ENCODE results near the gene GRAP2.
"Not testable (repeated sequence)": the region's sequence is repeated elsewhere in the genome, so short reads cannot be mapped to it uniquely, and the experiment has no call there.

The GRAP2 gene

DNA sequence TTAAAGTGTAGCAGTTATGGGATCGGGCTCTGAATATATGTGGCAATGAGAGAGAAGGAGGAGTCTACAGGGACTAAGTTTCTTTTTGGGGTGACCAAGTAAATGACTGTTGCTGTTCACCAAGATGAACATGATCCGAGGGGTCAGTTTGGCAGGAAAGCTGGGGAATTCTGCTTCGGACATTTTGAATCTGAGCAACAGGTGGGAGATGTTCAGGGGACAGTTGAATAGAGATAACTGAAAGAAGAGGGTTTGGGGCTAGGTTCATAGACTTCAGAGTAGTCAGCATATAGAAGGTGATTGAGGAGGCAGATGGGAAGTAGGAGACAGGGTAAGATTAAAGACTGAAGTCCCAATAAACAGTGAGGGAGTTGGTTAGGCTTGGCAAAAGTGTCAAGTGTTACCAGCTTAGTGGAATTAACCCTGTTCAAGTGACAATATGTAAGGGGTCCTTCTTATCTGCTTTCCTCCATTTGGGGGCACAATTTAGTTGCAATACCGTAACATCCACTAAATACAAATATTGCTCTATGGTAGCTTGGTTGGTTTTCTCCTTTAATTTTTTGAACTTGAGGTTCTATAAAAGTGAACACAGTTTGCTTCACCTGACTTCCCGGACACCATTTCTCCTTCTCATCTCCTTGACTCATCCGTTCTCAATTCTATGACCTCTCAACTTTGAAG is 4.4 kb upstream of the GRAP2 start:
- in situ Hi-C loops (cut with MboI; ENCODE audit: low sequenced_read_pairs), result no loop called here

DNA sequence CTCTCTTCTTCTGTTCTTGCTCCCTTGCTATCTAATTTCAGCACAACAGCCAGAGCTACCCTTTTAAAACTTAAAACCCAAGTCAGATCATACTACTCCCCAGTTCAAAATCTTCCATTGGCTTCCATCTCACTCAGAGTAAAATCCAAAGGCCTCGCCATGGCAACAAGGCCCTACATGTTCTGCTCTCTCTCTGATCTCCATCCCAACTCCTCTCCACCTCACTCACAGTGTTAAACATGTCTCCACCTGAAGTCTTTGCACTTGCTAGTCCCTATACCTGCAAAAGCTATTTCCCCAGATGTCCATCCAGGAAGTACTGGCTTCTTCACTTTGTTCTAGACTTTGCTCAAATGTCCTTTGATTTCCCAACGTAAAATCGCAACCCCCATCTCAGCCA is 3.0 kb upstream of the GRAP2 start:
- in situ Hi-C loops (cut with MboI; ENCODE audit: low sequenced_read_pairs), result no loop called here

DNA sequence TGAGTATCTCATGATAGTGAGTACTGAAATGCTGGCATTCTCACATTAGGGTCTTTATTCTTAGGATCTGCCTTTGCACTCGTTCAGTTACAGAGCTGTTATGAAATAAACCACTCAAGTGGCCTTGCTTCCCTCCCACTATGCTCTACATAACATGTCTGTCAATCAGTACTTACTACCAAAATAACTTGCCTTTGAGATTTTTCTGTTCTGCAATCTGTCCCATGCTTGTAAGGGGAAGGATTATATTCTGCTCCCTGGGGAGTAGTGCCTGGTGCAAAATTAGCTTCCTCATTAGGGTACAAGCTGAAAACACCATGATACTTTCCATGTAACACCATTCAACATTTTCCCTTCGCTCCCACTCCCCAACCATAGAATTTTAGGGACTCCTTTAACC is 1.9 kb upstream of the GRAP2 start:
- in situ Hi-C loops (cut with MboI; ENCODE audit: low sequenced_read_pairs), result no loop called here

DNA sequence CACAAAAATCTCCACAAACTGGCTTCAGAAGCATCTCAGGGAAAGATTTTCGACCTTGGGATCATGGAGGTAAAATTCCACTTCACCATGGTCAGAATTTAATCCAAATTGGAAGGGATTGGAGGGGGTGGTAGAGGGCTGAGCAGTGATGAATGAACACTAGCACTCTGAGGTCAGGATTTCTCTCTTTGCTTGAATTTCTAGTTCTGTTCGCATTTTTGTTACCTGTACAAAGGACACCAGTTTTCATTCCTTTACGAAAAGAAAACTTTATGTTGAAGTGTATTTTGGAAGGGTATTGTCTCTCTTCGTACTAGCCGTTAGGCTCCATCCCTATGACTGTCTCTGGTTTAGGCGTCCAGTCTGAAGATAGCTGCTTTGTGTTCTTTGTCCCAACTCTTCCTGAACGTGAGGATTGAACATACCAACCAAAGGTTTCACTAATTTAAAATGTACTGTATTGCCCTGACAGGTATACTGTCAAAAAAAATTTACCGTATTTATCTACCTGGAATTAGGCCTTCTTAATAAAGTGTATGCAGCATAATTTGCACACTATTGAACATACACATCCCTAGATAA is 772 bp downstream of the GRAP2 start:
- in situ Hi-C loops (cut with MboI; ENCODE audit: low sequenced_read_pairs), result no loop called here

DNA sequence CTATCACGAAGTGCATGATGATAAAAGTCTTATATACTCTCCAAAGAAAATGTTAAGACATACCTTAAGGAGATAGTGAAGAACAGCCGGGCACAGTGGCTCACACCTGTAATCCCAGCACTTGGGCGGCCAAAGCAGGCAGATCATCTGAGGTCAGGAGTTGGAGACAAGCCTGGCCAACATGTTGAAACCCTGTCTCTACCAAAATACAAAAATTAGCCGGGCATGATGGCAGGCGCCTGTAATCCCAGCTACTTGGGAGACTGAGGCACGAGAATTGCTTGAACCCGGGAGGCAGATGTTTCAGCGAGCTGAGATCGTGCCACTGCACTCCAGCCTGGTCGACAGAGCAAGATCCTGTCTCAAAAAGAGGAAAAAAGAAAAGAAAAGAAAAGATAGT is 3.1 kb downstream of the GRAP2 start:
- in situ Hi-C loops (cut with MboI; ENCODE audit: low sequenced_read_pairs), result not testable (repeated sequence)

DNA sequence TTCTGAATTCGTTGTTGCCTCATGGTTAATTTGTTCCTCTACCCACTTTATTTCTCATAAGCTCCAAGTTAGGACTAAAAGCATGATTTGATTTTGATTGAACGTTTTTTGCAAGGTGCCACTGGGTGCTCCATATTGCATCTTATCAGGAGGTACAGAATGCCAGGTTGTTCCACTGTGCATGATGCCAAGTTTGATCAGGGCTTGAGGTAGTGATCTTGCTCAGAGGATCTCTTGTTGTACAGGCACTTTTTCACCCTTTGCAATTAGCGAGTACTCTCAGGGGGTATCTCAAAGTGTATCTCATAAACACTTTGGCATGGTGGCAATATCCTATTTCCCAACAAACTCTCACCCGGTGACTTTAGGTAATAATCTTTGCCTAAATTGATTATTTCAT is 4.0 kb downstream of the GRAP2 start:
- in situ Hi-C loops (cut with MboI; ENCODE audit: low sequenced_read_pairs), result no loop called here

DNA sequence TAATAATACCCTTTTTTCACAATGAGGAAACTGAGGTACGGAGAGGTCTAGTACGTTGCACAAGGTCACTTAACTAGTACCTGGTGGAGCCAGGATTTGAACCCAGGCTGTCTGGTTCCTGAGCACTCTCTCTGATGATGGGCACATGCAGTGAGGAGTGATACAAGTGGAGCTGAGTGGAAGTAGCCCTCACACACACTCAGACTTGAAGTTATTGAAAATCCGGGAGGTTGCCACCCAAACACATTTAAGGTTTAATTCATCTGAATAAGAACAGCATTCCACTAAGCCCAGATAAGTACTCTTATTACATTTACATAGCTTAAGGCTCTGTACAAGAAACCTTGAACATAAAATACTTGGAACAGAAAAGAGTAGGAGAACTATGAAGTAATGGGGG is 4.8 kb downstream of the GRAP2 start:
- in situ Hi-C loops (cut with MboI; ENCODE audit: low sequenced_read_pairs), result no loop called here

DNA sequence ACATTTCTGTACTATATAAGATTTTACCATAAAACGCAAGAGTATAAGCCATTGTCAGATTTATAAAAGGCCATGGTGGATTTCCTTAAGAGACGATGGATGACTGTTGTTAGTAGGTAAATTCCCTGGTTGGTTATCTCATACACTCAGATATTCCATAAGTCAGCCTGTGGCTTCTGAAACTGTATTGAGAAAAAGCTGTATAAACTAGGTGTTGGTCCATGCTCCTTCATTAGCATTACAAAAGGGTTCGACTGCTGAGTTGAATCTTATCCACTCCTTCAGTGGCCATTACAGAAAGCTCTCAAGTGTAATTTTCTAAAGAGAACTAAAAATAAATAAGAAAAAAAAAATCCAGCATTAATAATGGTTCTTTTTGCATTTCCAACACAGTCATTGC is 5.3 kb downstream of the GRAP2 start:
- in situ Hi-C loops (cut with MboI; ENCODE audit: low sequenced_read_pairs), result no loop called here

DNA sequence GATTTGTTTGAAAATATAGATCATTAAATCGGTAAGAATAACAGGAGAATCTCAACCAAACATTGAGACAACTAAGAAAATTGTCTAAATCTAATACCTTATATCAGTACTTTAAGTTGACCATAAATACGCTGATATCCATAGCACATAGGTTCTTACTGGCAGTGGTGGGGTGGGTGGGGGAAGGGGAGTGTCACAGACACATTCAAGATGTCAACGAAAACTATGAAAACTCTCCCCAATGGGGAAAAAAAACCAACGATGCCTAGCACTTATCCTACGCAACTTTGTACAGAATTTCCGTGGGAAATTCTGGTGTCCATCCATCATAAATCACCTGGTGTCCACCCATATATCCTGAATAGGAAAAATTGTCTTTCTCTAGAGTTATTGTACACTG is 6.2 kb downstream of the GRAP2 start:
- in situ Hi-C loops (cut with MboI; ENCODE audit: low sequenced_read_pairs), result no loop called here

DNA sequence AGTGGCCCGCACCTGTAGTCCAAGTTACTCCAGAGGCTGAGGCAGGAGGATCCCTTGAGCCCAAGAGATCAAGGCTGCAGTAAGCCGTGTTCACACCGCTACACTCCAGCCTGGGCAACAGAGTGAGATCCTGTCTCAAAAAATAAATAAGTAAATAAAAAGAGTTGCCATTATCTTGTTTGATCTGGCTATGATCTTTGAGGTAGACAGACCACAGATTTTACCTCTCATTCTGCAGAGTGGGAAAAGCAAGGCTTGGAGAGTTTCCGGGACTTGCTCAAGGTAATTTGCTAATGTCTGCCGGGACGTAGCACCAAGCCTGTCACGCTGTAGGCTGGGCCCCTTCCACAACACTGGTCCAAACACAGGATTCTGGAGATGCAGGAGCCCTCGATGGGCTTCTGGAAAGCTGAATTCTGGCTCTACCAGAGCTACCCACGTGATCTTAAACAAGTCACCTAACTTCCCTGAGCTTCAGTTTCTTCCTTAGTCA is 6.8 kb downstream of the GRAP2 start:
- in situ Hi-C loops (cut with MboI; ENCODE audit: low sequenced_read_pairs), result no loop called here

DNA sequence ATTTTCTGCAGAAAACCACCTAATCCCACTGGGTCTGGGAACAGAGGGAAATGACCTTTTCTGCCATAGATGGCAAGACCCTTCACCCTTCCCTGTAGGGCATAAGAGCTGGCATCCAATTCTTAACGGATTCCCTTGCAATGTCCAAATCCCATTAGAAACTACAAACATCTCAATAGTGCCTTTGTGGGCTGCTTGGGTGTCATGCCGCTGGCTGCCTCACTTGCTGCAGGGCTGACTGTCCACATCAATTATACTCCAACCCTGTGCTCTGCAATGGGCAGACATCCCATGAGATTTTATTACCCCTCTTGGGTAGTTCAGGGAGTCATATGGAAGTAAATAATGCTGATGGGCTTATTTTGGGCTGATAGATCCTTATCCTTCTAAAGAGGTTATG is 7.3 kb downstream of the GRAP2 start:
- in situ Hi-C loops (cut with MboI; ENCODE audit: low sequenced_read_pairs), result no loop called here

DNA sequence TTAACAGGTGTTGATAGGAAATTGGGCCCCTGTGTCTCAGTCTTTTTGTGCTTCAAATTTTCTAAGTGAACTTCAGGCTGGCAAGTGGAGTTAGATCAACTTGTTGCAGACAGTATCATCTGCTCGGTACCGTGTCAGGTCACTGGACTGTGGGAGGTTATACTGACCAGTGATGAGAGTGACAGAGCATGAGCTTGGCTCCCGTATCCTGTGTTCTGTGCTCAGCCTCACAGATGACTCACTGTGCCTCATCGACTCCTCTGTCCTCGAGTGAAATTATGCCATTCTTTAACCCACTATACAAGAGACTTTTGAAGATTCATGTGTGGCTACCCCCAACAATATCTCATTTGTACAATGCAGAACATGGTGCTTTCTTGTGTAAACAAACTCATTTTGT is 7.9 kb downstream of the GRAP2 start:
- in situ Hi-C loops (cut with MboI; ENCODE audit: low sequenced_read_pairs), result no loop called here

DNA sequence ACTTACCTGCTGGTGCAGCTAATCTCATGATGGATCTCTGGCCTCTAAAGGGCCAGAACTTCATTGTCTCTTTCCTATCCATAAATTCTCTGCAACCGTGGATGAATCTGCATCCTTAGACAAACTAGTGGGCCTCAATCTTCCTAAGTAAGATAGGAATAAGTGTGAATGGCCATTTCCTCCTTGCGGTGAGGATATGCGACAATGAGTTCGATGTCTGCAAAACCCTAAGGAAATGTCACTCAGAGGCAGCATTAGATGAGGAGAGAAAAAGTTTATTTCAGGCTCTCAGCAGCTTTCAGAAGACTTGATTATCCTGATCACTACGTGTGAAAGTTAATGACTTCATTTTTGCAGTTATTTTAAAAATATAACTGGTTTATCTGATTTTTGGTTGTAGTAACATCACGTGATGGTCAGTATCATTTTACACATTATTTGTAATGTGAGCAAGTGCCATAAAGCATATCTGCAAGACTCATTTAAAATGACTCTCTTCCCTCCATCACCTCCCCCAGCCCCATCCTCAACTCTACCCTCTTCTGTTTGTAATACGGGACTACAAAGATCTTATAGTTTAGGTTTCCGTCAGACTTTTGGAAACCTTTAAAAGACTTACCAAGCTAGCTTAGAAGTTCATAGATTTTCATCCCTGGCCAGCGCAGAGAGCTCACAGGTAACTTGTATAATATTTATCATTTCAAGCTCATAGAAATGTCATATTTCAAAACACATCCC is 10.2 kb downstream of the GRAP2 start:
- in situ Hi-C loops (cut with MboI; ENCODE audit: low sequenced_read_pairs), result no loop called here

DNA sequence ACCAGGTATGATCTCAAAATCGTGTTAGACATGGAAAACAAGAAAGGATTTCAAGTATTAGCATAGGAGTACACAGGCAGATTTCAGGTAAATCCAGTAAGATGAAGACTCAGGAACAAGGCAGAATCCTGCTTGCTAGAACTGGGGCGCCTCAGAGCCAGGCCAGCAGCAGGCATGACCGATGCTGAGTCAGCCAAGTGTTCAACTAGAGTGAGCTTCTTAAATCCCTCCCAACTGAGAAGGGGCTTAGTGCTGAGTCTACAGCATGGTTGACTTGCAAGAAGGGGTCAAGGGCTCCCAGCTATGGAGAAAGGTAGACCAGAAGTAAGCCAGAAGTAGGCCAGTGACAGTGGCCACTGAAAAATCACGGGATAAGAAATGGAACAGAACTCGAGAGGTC is 12.4 kb downstream of the GRAP2 start:
- in situ Hi-C loops (cut with MboI; ENCODE audit: low sequenced_read_pairs), result no loop called here

DNA sequence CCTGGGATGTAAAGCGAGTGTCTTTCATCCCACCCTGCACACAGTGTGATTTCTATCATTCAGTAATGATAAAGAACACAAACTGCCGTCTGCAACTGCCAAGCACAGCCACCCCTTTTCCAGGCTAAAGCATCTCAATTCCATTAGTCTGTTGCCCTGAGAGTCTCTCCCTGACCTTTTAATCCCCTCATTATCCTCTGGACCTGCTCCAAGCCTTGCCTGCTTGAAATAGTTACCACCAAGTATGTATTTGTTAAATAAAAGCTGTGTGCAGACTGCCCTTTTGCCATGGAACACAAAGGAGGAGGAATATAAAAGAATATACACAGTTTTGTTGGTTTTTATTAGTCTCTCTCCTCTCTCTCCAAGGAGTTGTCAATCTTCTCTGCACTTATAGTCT is 13.0 kb downstream of the GRAP2 start:
- in situ Hi-C loops (cut with MboI; ENCODE audit: low sequenced_read_pairs), result no loop called here

DNA sequence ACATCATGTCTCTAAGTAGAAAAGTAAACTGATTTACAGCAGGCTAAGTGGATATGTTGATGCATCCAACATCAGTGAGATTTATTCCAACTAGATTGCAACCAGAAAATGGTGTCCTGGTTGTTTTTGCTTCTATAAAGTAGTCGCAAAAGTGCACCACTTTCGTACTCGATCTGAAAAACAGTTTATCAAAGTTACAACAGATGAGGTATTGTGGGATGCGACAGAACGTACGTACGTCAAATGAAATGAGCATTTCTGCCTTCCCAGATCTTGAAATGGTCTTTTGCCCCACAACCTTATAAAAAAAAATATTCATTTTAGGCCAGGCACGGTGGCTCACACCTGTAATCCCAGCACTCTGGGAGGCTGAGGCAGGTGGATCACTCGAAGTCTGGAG is 13.7 kb downstream of the GRAP2 start:
- in situ Hi-C loops (cut with MboI; ENCODE audit: low sequenced_read_pairs), result no loop called here

DNA sequence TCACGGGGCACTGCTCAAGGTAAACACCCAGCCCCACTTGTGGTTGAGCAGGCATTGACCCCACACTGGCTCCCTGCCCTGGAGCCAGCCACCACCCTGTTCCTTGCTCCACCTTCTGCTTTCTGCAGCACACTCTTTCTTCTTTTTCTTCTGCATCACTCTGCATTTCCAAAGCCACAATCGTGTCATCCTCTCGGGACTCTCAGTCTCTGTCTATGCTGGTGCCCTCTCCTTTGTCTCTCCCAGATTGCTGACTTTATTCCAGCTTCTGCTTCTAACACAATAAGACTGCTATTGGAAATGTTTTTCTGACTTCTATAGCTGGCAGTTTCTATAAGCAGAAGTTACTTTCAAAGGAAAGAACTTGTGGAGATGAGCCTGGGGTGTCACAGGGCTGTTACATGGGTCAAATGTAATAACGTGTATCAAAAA is 14.4 kb downstream of the GRAP2 start:
- in situ Hi-C loops (cut with MboI; ENCODE audit: low sequenced_read_pairs), result no loop called here

DNA sequence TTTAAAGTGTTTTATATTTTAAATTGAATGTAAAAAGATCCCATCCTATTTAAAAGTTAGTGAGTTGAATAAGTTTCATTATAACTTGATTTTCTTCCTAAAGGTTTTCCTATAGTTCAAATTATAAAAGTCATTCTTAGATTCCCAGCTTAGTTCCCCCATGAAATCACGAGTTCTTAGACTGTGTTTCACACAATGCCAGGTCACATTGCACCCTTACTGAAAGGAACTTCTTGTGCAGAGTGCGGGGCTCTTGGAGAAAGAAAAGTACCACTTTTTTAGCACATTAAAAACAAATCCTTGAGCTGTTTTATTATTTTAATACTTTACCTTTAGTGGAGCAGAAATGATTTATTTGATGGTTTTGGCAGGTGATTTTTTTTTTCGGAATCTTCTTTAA is 15.6 kb downstream of the GRAP2 start:
- in situ Hi-C loops (cut with MboI; ENCODE audit: low sequenced_read_pairs), result no loop called here

DNA sequence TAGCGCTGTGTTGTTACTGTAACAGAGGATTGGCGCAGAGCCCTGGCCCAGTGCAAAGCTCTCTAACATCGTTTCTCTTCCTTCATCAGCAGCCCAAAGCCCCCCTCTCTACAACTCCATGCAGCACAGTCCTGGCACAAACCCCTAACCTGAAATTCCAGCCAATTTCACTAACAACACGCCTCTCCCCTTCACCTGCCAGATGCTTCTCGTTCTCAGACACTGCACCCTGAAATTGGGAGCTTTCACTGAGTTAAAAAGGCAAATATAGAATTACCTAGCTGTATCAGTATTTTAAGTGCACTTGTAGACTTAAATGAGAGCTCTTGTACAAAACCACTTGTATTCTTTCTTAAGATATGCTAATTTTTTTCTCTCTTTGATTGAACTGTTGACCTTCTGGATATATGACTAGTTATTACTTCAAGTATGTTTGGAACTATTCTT is 16.3 kb downstream of the GRAP2 start:
- in situ Hi-C loops (cut with MboI; ENCODE audit: low sequenced_read_pairs), result no loop called here

DNA sequence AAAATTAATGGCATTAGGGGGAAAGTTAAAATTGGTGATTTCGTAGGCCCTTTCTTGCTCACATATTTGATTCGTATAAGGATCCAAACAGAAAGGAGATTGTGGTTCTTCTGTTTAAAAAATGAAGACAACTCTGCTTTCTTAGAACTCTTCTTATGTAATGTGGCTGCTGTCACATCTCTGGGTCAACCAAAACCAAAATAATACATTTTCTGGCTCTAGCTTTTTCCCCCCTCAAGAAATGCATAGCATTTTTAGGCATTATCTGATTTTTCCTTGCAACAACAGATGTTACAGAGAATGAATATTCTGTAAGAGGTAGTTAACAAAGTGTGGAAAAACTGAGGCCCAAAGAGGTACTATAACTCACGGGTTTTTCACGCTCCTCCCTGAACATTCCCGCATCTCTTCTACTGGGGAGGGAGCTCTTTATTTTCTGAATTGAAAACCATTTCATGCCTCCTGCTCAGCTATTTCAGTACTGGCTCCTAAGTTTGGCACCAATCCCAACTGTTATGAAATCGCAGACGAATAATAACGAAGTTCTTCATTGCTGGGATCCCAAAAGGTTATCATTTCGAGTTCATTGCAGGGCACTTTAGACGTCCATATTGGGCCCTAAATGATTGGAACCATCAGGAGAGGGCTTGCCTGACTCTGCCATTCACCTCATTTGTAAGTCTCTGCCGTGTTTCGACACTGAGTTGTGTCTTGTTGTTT is 17.1 kb downstream of the GRAP2 start:
- in situ Hi-C loops (cut with MboI; ENCODE audit: low sequenced_read_pairs), result no loop called here

DNA sequence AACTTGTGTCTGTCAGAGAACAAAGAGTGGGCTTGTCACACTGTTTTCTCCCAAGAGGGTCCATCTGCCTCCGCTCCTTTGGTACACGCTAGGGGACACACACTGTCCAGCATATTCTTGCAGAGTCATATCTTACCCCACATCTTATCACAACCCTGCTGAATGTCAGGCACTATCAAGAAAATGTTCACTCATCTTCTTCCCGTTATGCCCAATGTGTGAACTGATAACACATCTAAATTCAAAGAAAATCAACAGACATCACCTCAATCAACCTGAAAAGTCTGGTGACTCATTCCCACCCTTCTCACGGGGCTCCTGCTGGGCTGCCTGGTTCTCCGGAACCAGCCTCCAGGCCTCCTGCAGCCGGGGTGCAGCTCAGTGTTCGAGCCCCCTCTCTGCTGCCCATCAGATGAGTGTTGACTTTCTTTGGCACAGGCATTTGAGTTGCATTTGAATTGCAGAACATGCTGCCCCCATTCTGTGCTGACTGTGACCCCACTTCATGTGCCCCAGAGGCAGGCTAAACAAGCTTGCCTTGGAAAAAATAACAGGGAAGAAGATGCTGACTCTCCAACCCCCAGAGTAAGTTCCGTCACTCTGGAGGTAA is 19.4 kb downstream of the GRAP2 start:
- in situ Hi-C loops (cut with MboI; ENCODE audit: low sequenced_read_pairs), result no loop called here
